HEK293T (cell line): Measurements from ENCODE around the gene DAPK1.

Source experiments
- CTCF ChIA-PET: fragments of 350-600 bp; formaldehyde crosslinking; extraction: SDS; loops from one replicate; lab custom pipeline; 2021; ENCODE audit warnings: antibody characterized with exemption, inconsistent platforms; lab: Yijun Ruan, JAX
- POLR2A ChIA-PET: fragments of 350-600 bp; formaldehyde crosslinking; extraction: SDS; loops from one replicate; lab custom pipeline; 2020; ENCODE audit warnings: antibody characterized with exemption, inconsistent platforms; lab: Yijun Ruan, JAX
- DNase-seq: peaks from one replicate; pipeline ENCODE4 v3.0.0; 2012; ENCODE audit warnings: mixed read lengths; ENCODE audit errors: extremely low spot score
- ARNT ChIP-seq: fragments of 450-650 bp; IDR thresholded peaks from 2 replicates; pipeline ENCODE4 v1.6.1; 2017; ENCODE audit warnings: mild to moderate bottlenecking
- BHLHE40 ChIP-seq: fragments of 450-650 bp; IDR thresholded peaks from 2 replicates; pipeline ENCODE4 v1.6.1; 2016; ENCODE audit warnings: mild to moderate bottlenecking, moderate library complexity, borderline replicate concordance
- CTBP1 ChIP-seq: fragments of 450-650 bp; IDR thresholded peaks from 2 replicates; pipeline ENCODE4 v1.6.1; 2016; ENCODE audit warnings: borderline replicate concordance
- ELF4 ChIP-seq: fragments of 450-650 bp; IDR thresholded peaks from 2 replicates; pipeline ENCODE4 v1.6.1; 2017; ENCODE audit warnings: antibody characterized with exemption
- FOXA1 ChIP-seq: fragments of 450-650 bp; IDR thresholded peaks from 2 replicates; pipeline ENCODE4 v1.6.1; 2016; ENCODE audit warnings: mild to moderate bottlenecking
- FOXK2 ChIP-seq: fragments of 450-650 bp; IDR thresholded peaks from 2 replicates; pipeline ENCODE4 v1.6.1; 2016; ENCODE audit warnings: mild to moderate bottlenecking
- FOXM1 ChIP-seq: fragments of 450-650 bp; IDR thresholded peaks from 2 replicates; pipeline ENCODE4 v1.6.1; 2017; ENCODE audit warnings: mild to moderate bottlenecking, borderline replicate concordance
- HDGF ChIP-seq: fragments of 450-650 bp; IDR thresholded peaks from 2 replicates; pipeline ENCODE4 v1.6.1; 2017; ENCODE audit warnings: antibody characterized with exemption, borderline replicate concordance
- L3MBTL2 ChIP-seq: fragments of 450-650 bp; conservative IDR thresholded peaks from 2 replicates; pipeline ENCODE4 v1.6.1; 2016; ENCODE audit warnings: mild to moderate bottlenecking
- LEF1 ChIP-seq: fragments of 450-650 bp; IDR thresholded peaks from 2 replicates; pipeline ENCODE4 v1.6.1; 2017; ENCODE audit warnings: mild to moderate bottlenecking, borderline replicate concordance
- NFRKB ChIP-seq: fragments of 450-650 bp; IDR thresholded peaks from 2 replicates; pipeline ENCODE4 v1.6.1; 2016; ENCODE audit warnings: mild to moderate bottlenecking, moderate library complexity
- PKNOX1 ChIP-seq: fragments of 450-650 bp; IDR thresholded peaks from 2 replicates; pipeline ENCODE4 v1.6.1; 2016
- SP1 ChIP-seq: fragments of 450-650 bp; IDR thresholded peaks from 2 replicates; pipeline ENCODE4 v1.6.1; 2017
- SUZ12 ChIP-seq: fragments of 450-650 bp; IDR thresholded peaks from 2 replicates; pipeline ENCODE4 v1.6.1; 2016; ENCODE audit warnings: mild to moderate bottlenecking
- TARDBP ChIP-seq: fragments of 450-650 bp; IDR thresholded peaks from 2 replicates; pipeline ENCODE4 v1.6.1; 2016
- ZNF384 ChIP-seq: fragments of 450-650 bp; IDR thresholded peaks from 2 replicates; pipeline ENCODE4 v1.6.1; 2016

The DAPK1 gene

GRCh38 chr9:87505869-87506678 lies 8.4 kb downstream of the DAPK1 start:
- no peak for DNase-seq
- TF ChIP-seq ZNF384 (no peak), FOXA1 (no peak), BHLHE40 (no peak), HDGF (no peak), LEF1 (no peak), ARNT (no peak), SP1 (no peak), FOXM1 (no peak), FOXK2 (no peak), PKNOX1 (no peak), CTBP1 (no peak), L3MBTL2 (no peak), TARDBP (no peak), ELF4 (no peak), SUZ12 (no peak), NFRKB (no peak)
- POLR2A ChIA-PET, result no interaction called here
- CTCF ChIA-PET, result no interaction called here

GRCh38 chr9:87507576-87507975 lies 9.9 kb downstream of the DAPK1 start:
- DNase-seq, result no peak
- TF ChIP-seq ELF4 (no peak), TARDBP (no peak), SP1 (no peak), ARNT (no peak), BHLHE40 (no peak), NFRKB (no peak), L3MBTL2 (no peak), HDGF (no peak), PKNOX1 (no peak), SUZ12 (no peak), FOXK2 (no peak), FOXM1 (no peak), LEF1 (no peak)
- POLR2A ChIA-PET, result no interaction called here
- CTCF ChIA-PET, result no interaction called here

- no peak for DNase-seq
- POLR2A ChIA-PET, result no interaction called here
- TF ChIP-seq LEF1 (no peak), L3MBTL2 (no peak), ELF4 (no peak), TARDBP (no peak)
- CTCF ChIA-PET, result no interaction called here
Observed at GRCh38 chr9:87510252-87510683, 12.6 kb downstream of the DAPK1 start.

GRCh38 chr9:87512311-87512710 lies 14.6 kb downstream of the DAPK1 start:
- CTCF ChIA-PET, result interaction anchor here (0.6 to 0.7 kb wide), 2 partner anchors 27 to 123 kb away, joined by 3 read pairs; no protein-coding TSS in a partner anchor
- TF ChIP-seq SUZ12 (no peak), CTBP1 (no peak), ARNT (no peak), BHLHE40 (no peak), LEF1 (no peak), PKNOX1 (no peak), FOXM1 (no peak)
- no peak for DNase-seq
- POLR2A ChIA-PET, result no interaction called here

GRCh38 chr9:87513161-87513560 lies 15.5 kb downstream of the DAPK1 start:
- no peak for TF ChIP-seq ARNT
- POLR2A ChIA-PET, result interaction anchor here (1.2 kb wide), 1 partner anchor 16 kb away, joined by 3 read pairs; the partner anchor contains the start of gene DAPK1
- no peak for DNase-seq
- CTCF ChIA-PET, result no interaction called here

- ChIA-PET POLR2A (interaction anchor here (1.2 kb wide), 1 partner anchor 17 kb away, joined by 3 read pairs; the partner anchor contains the start of gene DAPK1), CTCF (no interaction called here)
- TF ChIP-seq TARDBP, result no peak
- DNase-seq, result no peak
Observed at GRCh38 chr9:87513880-87514535, 16.3 kb downstream of the DAPK1 start.

GRCh38 chr9:87515006-87515405 lies 17.3 kb downstream of the DAPK1 start:
- DNase-seq, result no peak
- ChIA-PET CTCF (no interaction called here), POLR2A (no interaction called here)
- TF ChIP-seq CTBP1 (no peak), HDGF (no peak), SP1 (no peak), FOXM1 (no peak), LEF1 (no peak), ZNF384 (no peak), NFRKB (no peak), ELF4 (no peak), BHLHE40 (no peak), FOXK2 (no peak), FOXA1 (no peak), TARDBP (no peak), ARNT (no peak), PKNOX1 (no peak), L3MBTL2 (no peak), SUZ12 (no peak)
